EH (cell line): ENCODE data around the gene ZNF813.
A peak's percentile ranks its signal among the peaks of the same experiment; 100 is the strongest.
"Not testable (repeated sequence)": the region's sequence is repeated elsewhere in the genome, so short reads cannot be mapped to it uniquely, and the experiment has no call there.

Source experiments
- DNase-seq: peaks from one replicate; pipeline ENCODE4 v3.0.0-alpha.2; 2015; ENCODE audit warnings: low read depth

ZNF813 gene

DNA sequence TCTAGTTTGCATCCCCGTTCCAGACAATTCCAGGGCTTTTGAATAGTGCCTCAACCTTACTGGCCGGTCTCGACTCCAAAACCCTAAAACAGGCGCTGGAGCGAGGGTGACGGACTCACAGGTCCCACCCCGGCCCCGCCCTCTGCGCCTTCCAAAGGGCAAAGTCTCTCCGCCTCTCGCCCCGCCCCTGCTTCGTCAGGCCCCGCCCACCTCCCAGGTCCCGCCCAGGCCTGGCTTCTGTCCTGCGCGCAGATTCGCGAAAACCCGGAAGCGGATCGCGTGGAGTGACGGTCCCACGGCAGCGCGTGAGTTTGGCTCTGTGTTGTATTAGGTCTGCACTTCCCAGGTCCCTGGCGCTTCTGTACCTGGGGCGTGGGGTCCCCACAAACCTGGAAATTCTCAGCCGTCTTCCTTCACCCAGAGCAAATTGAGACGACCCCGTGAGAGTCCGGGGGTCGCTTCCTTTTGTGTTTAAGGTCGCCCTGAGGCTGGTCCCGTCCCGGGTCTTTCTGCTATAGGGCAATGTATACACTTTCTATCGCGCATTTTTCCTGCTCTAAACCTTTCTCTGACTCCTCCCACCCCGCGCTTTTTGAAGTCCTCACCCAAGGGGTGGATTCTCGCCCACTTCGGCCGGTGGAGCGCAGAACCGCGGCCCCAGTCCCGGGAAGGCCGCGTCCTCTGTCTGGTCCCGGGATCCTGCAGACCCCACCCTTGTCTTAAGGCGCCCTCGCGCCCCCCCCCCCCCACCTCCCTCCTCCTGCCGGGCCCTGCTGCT lies at the start of gene ZNF813:
TSS of gene ZNF813 (plus strand) at position 249 of the 778 bp plus-strand sequence. CDS start 16,090 bp downstream, outside the sequence.
- DNase-seq: peak; percentile 87

- not testable (repeated sequence) for DNase-seq
These were observed 46.8 kb upstream of the ZNF813 start for GRCh38 chr19:53420520-53421315.

- no peak for DNase-seq
These were observed 45.0 kb upstream of the ZNF813 start for GRCh38 chr19:53422551-53422950.

- DNase-seq: not testable (repeated sequence)
These were observed 44.5 kb upstream of the ZNF813 start for GRCh38 chr19:53423074-53423473.

- peak; percentile 25 for DNase-seq
These were observed 43.9 kb upstream of the ZNF813 start for GRCh38 chr19:53423680-53424079.

DNA sequence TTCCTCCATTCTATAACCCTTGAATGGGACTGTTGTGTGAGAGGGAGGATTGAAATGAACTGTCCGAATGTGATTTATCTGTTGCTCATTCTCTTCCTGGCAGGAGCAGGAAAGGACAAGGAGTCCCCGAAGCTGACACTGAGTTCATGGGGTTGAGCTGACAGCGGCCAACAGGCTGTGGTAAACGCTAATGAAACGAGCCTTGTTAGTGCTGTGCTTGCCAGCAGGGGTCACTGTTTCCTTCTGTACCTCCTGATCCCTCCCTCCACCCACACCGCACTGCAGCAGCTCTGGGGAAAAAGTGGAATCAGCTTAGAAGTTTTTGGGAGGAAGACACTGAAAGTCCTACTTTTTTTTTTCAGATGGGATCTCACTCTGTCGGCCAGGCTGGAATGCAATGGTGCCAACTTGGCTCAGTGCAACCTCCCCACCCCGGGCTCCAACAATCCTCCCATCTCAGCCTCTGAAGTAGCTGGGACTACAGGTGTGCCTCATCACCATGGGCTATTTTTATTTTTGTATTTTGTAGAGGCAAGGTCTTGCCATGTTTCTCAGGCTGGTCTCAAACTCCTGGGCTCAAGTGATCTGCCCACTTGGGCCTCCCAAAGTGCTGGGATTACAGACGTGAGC lies 42.5 kb upstream of the ZNF813 start:
- peak; percentile 62 for DNase-seq

DNA sequence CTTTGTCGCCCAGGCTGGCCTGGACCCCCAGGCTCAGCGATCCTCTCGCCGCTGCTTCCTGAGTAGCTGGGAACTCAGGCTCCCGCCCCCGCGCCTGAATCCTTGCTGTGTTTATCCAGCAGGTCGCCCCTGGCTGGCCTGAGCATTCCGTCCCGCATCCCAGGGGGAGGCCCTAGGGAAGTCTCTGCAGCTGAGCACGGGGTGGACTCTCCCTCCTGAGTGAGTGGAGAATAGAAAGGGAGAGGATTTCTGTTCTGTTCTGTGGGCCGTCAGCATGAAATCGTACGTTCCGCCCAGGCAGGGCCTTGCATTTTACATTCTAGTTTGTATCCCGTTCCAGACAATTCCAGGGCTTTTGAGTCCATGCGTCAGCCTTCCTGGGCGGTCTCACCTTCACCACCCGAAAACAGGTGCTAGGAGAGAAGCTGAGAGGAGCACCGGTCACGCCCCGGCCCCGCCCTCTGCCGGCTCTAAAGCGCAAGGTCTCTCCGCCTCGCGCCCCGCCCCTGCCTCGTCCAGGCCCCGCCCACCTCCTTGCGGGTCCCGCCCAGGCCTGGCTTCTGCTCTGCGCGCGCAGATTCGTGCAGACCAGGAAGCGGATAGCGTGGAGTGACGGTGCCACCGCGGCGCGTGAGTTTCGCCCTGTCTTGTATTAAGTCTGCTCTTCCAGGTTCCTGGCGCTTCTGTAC lies 36.0 kb upstream of the ZNF813 start, which contains the start of gene ZNF761:
TSS of gene ZNF761 (plus strand) at position 586 of the 689 bp plus-strand sequence. CDS start 15,285 bp downstream, outside the sequence.
- DNase-seq: peak; percentile 90

DNA sequence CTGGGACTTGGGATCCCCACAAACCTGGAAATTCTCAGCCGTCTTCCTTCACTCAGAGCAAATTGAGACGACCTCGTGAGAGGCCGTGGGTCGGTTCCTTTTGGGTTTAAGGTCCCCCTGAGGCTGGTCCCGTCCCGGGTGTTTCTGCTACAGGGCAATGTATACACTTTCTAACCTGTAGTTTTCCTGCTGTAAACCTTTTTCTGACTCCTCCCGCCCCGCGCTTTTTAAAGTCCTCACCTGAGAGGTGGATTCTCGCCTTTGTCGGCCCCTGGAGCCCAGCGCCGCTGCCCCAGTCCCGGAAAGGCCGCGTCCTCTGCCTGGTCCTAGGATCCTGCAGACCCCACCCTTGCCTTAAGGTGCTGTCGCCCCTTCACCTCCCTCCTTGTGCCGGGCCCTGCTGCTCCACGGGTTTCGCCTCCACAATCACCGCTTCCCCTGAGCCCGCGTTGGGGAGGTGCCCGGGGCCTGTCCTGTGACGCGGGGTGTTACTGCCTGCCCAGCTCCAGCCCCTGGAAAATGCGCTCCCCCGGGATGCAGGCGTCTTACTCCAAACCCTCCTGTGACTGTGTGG lies 35.4 kb upstream of the ZNF813 start:
- peak; percentile 56 for DNase-seq

DNA sequence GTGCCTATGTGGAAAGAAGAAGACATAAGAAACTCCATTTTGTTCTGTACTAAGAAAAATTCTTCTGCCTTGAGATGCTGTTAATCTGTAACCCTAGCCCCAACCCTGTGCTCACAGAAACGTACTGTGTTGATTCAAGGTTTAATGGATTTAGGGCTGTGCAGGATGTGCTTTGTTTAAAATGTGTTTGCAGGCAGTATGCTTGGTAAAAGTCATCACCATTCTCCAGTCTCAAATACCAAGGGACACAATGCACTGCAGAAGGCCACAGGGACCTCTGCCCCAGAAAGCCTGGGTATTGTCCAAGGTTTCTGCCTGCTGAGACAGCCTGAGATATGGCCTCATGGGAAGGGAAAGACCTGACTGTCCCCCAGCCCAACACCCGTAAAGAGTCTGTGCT lies 23.7 kb upstream of the ZNF813 start:
- not testable (repeated sequence) for DNase-seq

- DNase-seq: not testable (repeated sequence)
These were observed 20.3 kb upstream of the ZNF813 start for GRCh38 chr19:53447196-53447595.

DNA sequence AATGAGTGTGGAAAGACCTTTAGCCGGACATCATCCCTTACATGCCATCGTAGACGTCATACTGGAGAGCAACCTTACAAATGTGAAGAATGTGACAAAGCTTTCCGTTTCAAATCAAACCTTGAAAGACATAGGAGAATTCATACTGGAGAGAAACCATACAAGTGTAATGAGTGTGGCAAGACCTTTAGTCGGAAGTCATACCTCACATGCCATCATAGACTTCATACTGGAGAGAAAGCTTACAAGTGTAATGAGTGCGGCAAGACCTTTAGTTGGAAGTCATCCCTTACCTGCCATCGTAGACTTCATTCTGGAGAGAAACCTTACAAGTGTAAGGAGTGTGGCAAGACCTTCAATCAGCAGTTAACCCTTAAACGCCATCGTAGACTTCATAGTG lies 11.7 kb upstream of the ZNF813 start:
- DNase-seq: no peak

- not testable (repeated sequence) for DNase-seq
These were observed 7.3 kb upstream of the ZNF813 start for GRCh38 chr19:53460131-53460721.

DNA sequence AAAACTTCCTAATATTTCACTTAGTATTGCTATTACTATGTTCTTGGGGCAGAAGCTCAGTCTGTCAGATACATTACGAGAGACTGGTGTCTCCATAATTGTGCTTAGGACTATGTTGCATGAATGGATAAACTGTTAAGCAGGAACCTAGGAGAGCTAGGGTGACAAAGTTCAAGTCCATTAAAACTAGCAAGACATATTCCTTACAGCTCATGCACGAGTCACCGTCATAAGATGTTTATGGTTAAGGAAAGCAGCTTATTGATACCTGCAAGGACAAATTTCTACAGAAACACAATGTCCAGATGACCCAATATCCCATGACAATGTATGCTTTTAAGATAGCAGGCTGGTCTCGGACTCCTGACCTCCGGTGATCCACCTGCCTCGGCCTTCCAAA lies 5.7 kb upstream of the ZNF813 start:
- no peak for DNase-seq

DNA sequence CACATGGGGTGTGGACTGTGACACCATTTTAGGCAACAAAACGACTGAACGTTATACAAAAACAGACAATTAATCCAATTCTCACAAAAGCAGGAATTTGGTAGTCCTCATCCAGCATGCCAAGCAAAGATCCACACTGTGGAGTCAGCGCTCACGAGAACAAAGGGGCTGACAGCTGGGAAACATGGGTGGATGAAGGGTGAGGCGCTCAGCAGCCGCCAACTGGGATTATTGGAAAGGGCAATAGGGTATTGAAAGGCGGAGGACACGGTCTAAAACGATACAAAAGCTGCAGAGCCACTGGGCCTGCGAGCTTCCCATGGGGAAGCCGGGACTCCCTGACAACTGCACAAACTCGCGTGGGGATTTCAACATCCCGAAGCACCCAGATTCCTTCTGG lies 4.7 kb upstream of the ZNF813 start:
- no peak for DNase-seq

DNA sequence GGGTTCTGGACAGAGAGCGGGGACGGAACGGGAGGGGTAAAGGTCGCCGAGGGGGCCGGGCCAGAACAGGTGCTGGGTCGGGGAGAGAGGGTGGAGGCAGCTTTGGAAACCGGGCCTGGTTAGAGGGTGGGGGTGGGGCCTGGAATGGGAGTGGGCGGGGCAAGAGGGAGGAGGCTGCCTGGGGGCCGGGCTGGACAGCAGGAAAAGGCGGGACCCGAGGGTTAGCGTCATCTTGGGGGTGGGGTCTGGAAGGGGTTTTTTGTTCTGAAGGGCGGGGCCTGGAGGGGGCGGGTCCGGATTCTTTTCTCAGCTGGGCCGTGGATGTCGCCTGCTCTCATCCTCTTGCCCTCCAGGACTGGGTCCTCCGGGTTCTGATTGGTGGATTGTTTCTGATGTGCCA lies 4.3 kb upstream of the ZNF813 start:
- DNase-seq: peak; percentile 8

DNA sequence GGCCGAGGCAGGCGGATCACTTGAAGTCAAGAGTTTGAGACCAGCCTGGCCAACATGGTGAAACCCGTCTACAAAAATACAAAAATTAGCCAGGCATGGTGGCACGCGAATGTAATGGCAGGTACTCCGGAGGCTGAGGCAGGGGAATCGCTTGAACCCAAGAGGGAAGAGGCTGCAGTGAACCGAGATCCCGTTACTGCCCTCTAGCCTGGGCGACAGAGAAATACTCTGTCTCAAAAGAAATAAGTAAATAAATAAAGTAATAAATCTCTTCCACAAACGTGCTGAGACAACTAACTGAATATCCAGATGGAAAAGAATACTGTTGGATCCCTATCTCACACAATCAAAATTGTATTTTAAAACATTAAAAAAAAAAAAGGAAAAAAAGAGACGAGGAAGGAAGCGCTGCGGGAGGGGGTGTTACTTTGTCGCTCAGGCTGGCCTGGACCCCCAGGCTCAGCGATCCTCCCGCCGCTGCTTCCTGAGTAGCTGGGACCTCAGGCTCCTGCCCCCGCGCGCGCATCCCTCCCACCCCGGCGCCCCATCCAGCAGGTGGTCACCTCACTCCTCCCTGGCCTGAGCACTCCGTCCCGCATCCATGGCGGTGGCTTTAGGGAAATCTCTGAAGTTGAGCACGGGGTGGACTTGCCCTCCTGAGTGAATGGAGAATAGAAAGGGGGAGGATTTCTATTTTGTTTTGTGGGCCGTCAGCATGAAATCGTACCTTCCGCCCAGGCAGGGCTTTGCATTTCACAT lies 628 bp upstream of the ZNF813 start:
- DNase-seq: no peak

DNA sequence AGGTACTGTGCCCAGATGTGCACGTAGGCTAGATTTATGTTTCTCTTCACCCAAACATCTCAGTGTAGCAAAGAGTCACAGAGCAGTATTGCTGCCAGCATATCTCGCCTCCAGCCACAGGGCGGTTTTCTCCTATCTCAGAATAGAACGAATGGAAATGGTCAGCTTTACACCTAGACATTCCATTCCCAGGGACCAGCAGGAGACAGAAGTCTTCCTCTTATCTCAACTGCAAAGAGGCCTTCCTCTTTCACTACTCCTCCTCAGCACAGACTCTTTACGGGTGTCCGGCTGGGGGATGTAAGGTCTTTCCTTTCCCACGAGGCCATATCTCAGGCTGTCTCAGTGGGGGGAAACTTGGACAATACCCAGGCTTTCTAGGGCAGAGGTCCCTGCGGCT lies 1.1 kb downstream of the ZNF813 start:
- not testable (repeated sequence) for DNase-seq

GRCh38 chr19:53471916-53472315 lies 4.4 kb downstream of the ZNF813 start:
- no peak for DNase-seq

DNA sequence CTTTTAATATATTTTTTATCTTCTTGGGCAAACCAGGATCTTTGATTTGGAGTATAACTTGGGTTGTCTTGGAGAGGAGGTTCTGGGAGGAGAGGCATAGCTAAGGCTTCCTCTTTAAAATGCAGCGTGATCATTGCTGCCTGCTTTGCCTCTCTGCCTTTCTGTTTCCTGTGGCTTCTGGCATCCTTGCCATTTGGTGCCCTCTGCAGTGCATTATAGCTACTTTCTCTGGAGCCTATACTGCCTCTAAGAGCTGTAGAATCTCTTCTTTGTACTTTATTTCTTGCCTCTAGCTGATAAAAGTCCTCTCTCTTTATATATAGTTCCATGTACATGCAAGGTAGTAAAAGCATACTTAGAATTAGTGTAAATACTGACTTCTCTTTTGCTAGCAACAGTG lies 7.3 kb downstream of the ZNF813 start:
- DNase-seq: not testable (repeated sequence)

GRCh38 chr19:53475470-53475869 lies 7.9 kb downstream of the ZNF813 start:
- not testable (repeated sequence) for DNase-seq
